CD14-positive monocyte (primary cell): ENCODE data around the gene SLF2. TPM values are rescaled to one million over a fixed set of nuclear protein-coding genes. Genes with fewer than 3 reads are reported as not detected.

Experiments used
- DNase-seq, 3 donors: peaks; one replicate each; pipeline ENCODE4 v3.0.0-alpha.2; 2011 to 2022
- H2AFZ ChIP-seq: 2 replicates; pipeline ENCODE4 v1.6.0; 2012; ENCODE audit warnings: mild to moderate bottlenecking, low read depth, low read length, inconsistent platforms; ENCODE audit not compliant: insufficient read depth, poor library complexity, severe bottlenecking
- H3K27ac ChIP-seq, 2 donors: 1 replicate in 1 of 2; 2 replicates in 1 of 2; pipeline ENCODE4 v1.5.1; 2012 to 2013; ENCODE audit warnings: low read length in 2 of 2, control low read depth in 1 of 2, inconsistent platforms in 1 of 2, low read depth in 1 of 2, mild to moderate bottlenecking in 1 of 2
- H3K27me3 ChIP-seq, 2 donors: one replicate each; pipeline versions ENCODE4 v1.6.0 to v1.6.1; 2011 to 2013; ENCODE audit warnings: low read length in 2 of 2; ENCODE audit not compliant: control insufficient read depth in 2 of 2, insufficient read depth in 2 of 2
- H3K36me3 ChIP-seq, 2 donors: replicated peaks in 1 of 2; 1 replicate in 1 of 2; 2 replicates in 1 of 2; pipeline versions ENCODE4 v1.5.1 to v1.6.1; 2012 to 2013; ENCODE audit warnings: low read length in 2 of 2, control low read depth in 1 of 2, inconsistent platforms in 1 of 2, mild to moderate bottlenecking in 1 of 2; ENCODE audit not compliant: insufficient read depth in 2 of 2, control insufficient read depth in 1 of 2
- H3K4me1 ChIP-seq, 2 donors: 1 replicate in 1 of 2; 2 replicates in 1 of 2; pipeline versions ENCODE4 v1.5.1 to v1.6.1; 2012 to 2013; ENCODE audit warnings: low read length in 2 of 2, control low read depth in 1 of 2, inconsistent platforms in 1 of 2, mild to moderate bottlenecking in 1 of 2, moderate library complexity in 1 of 2; ENCODE audit not compliant: insufficient read depth in 2 of 2, control insufficient read depth in 1 of 2
- H3K4me2 ChIP-seq: replicated peaks from 2 replicates; pipeline ENCODE3; 2012; ENCODE audit warnings: low read length, moderate library complexity, mild to moderate bottlenecking; ENCODE audit not compliant: poor library complexity, severe bottlenecking; ENCODE audit errors: extremely low read depth
- H3K4me3 ChIP-seq, 3 experiments: fragments of 200-600 bp in 1 of 3; sonication (generic) in 1 of 3; replicated peaks in 1 of 3; 1 replicate in 2 of 3; 2 replicates in 1 of 3; pipeline ENCODE4 v1.5.1; 2011 to 2013; ENCODE audit warnings: low read length in 3 of 3, mild to moderate bottlenecking in 3 of 3, control low read depth in 2 of 3, low read depth in 2 of 3, inconsistent platforms in 1 of 3, moderate library complexity in 1 of 3
- H3K79me2 ChIP-seq: 2 replicates; pipeline ENCODE4 v1.6.0; 2012; ENCODE audit warnings: mild to moderate bottlenecking, control low read depth, inconsistent platforms, low read length, moderate library complexity; ENCODE audit not compliant: insufficient read depth
- H3K9ac ChIP-seq: 2 replicates; pipeline ENCODE4 v1.6.0; 2017; ENCODE audit warnings: low read length, mild to moderate bottlenecking; ENCODE audit not compliant: insufficient read depth, poor library complexity, severe bottlenecking
- H3K9me3 ChIP-seq, 2 donors: replicated peaks in 1 of 2; 1 replicate in 1 of 2; 2 replicates in 1 of 2; pipeline versions ENCODE4 v1.5.1 to v1.6.1; 2012 to 2013; ENCODE audit warnings: low read length in 2 of 2, control low read depth in 1 of 2; ENCODE audit not compliant: control insufficient read depth in 1 of 2, insufficient read depth in 1 of 2
- H4K20me1 ChIP-seq: 2 replicates; pipeline ENCODE4 v1.6.0; 2012; ENCODE audit warnings: mild to moderate bottlenecking, low read length, control low read depth, moderate library complexity; ENCODE audit not compliant: insufficient read depth
- H3K27ac Mint-ChIP-seq, 7 donors: one replicate each; pipeline ENCODE4 v1.8.0; 2020; ENCODE audit warnings: mild to moderate bottlenecking in 7 of 7, mixed read lengths in 7 of 7, moderate library complexity in 6 of 7, inconsistent platforms in 2 of 7
- H3K27me3 Mint-ChIP-seq, 3 donors: one replicate each; pipeline ENCODE4 v1.8.0; 2021 to 2022; ENCODE audit warnings: low read depth in 3 of 3, mild to moderate bottlenecking in 3 of 3, mixed read lengths in 3 of 3, moderate library complexity in 3 of 3, inconsistent platforms in 1 of 3
- H3K36me3 Mint-ChIP-seq, 2 donors: one replicate each; pipeline ENCODE4 v1.8.0; 2020; ENCODE audit warnings: mixed read lengths in 2 of 2, inconsistent platforms in 1 of 2, mild to moderate bottlenecking in 1 of 2
- H3K4me1 Mint-ChIP-seq: one replicate; pipeline ENCODE4 v1.8.0; 2020; ENCODE audit warnings: mild to moderate bottlenecking, mixed read lengths
- H3K4me3 Mint-ChIP-seq, 2 donors: one replicate each; pipeline ENCODE4 v1.8.0; 2020; ENCODE audit warnings: mild to moderate bottlenecking in 2 of 2, mixed read lengths in 2 of 2, moderate library complexity in 1 of 2
- H3K9me3 Mint-ChIP-seq, 7 donors: one replicate each; pipeline ENCODE4 v1.8.0; 2020 to 2022; ENCODE audit warnings: mixed read lengths in 7 of 7, mild to moderate bottlenecking in 6 of 7, moderate library complexity in 6 of 7, inconsistent platforms in 2 of 7
- CTCF ChIP-seq: fragments of 200-600 bp; IDR thresholded peaks from one replicate; pipeline ENCODE4 v1.8.0; 2022; ENCODE audit warnings: antibody characterized with exemption, mild to moderate bottlenecking
- WGBS: methylation state at CpG from one replicate; pipeline ENCODE4 v1.1.5; 2013; ENCODE audit warnings: missing lambda C conversion rate; ENCODE audit not compliant: insufficient coverage; 5-methylcytosine and 5-hydroxymethylcytosine counted together
- intact Hi-C, 2 donors: fragments of 100-400 bp; cut with micrococcal nuclease; formaldehyde crosslinking; loops; one replicate each; pipeline versions ENCODE4 v1.15.0 to v1.15.1; 2023
- polyA plus RNA-seq, 3 donors: library from polyadenylated mRNA; depleted of rRNA in 1 of 3; unstranded in 2 of 3; stranded (reverse) in 1 of 3; fragments of 300-500 nt in 2 of 3; fragments of >200 nt in 1 of 3; fragmentation: Illumina TruSeq in 2 of 3; gene quantifications; 1 replicate in 2 of 3; 2 replicates in 1 of 3; pipeline ENCODE4 v1.2.3, GENCODE V29; 2012 to 2021
- small RNA-seq: library from RNA; depleted of rRNA; stranded (forward); fragments of <200 nt; gene quantifications from one replicate; pipeline ENCODE3, GENCODE V24; 2012; ENCODE audit warnings: low read depth; ENCODE audit not compliant: insufficient read length

Gene SLF2
- polyA plus RNA-seq, 3 donors, result 5.8 to 11.3 (median 6.4) TPM

- Histone ChIP-seq H3K36me3 (no peaks in the 10 kb centered on the region), H3K79me2 (no peaks in the 10 kb centered on the region), H3K9me3 (no peaks in the 10 kb centered on the region), H4K20me1 (no peaks in the 10 kb centered on the region), H3K4me3 (no peak overlapping the region), H2AFZ (no peak overlapping the region), H3K9ac (no peak overlapping the region), H3K4me2 (no peak overlapping the region), H3K4me1 (peaks cover 12 to 15% of the 10 kb centered on the region in 2 donors), H3K27me3 (peaks cover 0 to 5% of the 10 kb centered on the region in 2 donors), H3K27ac (no peak overlapping the region)
- Mint-ChIP-seq H3K27me3 (peaks cover 17 to 33% (median 25%) of the 10 kb centered on the region in 3 donors), H3K36me3 (no peaks in the 10 kb centered on the region), H3K4me1 (peaks cover 25% of the 10 kb centered on the region), H3K4me3 (peak overlapping the region in 1 of 2 donors; percentile 24), H3K27ac (peak overlapping the region in 6 of 7 donors; percentile 1 to 80 (median 30)), H3K9me3 (peaks cover 0 to 3% (median 1%) of the 10 kb centered on the region in 7 donors)
- no peak for DNase-seq
- TF ChIP-seq CTCF, result no peak
- 50% methylated on average over 5 of the region's 9 CpGs for WGBS
- intact Hi-C loops, result loop anchor here in 1 of 2 donors (5.0 kb wide), 1 partner anchor 46 kb away; the partner anchor contains the start of gene SEMA4G
These were observed 100.6 kb downstream of the SLF2 start for GRCh38 chr10:101013365-101013825.

- Histone ChIP-seq H3K9me3 (no peaks in the 10 kb centered on the region), H4K20me1 (no peaks in the 10 kb centered on the region), H3K36me3 (no peaks in the 10 kb centered on the region), H3K27ac (no peak overlapping the region), H3K79me2 (no peaks in the 10 kb centered on the region), H3K4me3 (no peak overlapping the region), H3K27me3 (peaks cover 0 to 5% of the 10 kb centered on the region in 2 donors), H3K9ac (no peak overlapping the region), H3K4me2 (no peak overlapping the region), H3K4me1 (peaks cover 22 to 25% of the 10 kb centered on the region in 2 donors), H2AFZ (no peak overlapping the region)
- H3K9me3 Mint-ChIP-seq, result peaks cover 0 to 3% (median 2%) of the 10 kb centered on the region in 7 donors
- peaks cover 33% of the 10 kb centered on the region for H3K4me1 Mint-ChIP-seq
- intact Hi-C loops, result loop anchor here in 1 of 2 donors (5.0 kb wide), 1 partner anchor 47 kb away; the partner anchor contains the start of gene SEMA4G
- TF ChIP-seq CTCF, result peak; percentile 79
- H3K27ac Mint-ChIP-seq, result peak overlapping the region in 2 of 7 donors; percentile 64 to 79
- WGBS, result 16% methylated on average over 8 of the region's 11 CpGs
- no peaks in the 10 kb centered on the region for H3K36me3 Mint-ChIP-seq
- peaks cover 21 to 36% (median 28%) of the 10 kb centered on the region in 3 donors for H3K27me3 Mint-ChIP-seq
- peak in 2 of 3 donors; percentile 66 to 71 for DNase-seq
- no peak overlapping the region for H3K4me3 Mint-ChIP-seq
These were observed 101.6 kb downstream of the SLF2 start for GRCh38 chr10:101014230-101014884.

Small RNAs within 50 kb of the gene (small RNA-seq; reads per million reads assigned to genes)
- gene MIR608 (not detected), gene RF00019 (not detected)

Other genes starting within 250 kb of the SLF2 start
- gene PAX2, start 167.4 kb upstream of the SLF2 start, polyA plus RNA-seq, result not detected
- under 1 TPM in 1 of 3 donors, not detected in 2; 0.24 TPM for gene SEMA4G, start 56.5 kb downstream of the SLF2 start, polyA plus RNA-seq
- 100 to 1,000 TPM in 1 of 3 donors, 10 to 100 TPM in 2; 69.5 to 123 (median 98.0) TPM for gene MRPL43, start 74.5 kb downstream of the SLF2 start, polyA plus RNA-seq
- 1 to 10 TPM in 1 of 3 donors, under 1 TPM in 2; 0.31 to 1.2 (median 0.69) TPM for gene TWNK, start 74.6 kb downstream of the SLF2 start, polyA plus RNA-seq
- gene LZTS2, start 86.8 kb downstream of the SLF2 start, polyA plus RNA-seq, result 1 to 10 TPM; 2.8 to 9.2 (median 3.3) TPM
- gene PDZD7, start 118.2 kb downstream of the SLF2 start, polyA plus RNA-seq, result under 1 TPM in 1 of 3 donors, not detected in 2; 0.73 TPM
- gene SFXN3, start 118.3 kb downstream of the SLF2 start, polyA plus RNA-seq, result 100 to 1,000 TPM in 1 of 3 donors, 10 to 100 TPM in 2; 21.3 to 152 (median 24.2) TPM
- gene KAZALD1, start 149.0 kb downstream of the SLF2 start, polyA plus RNA-seq, result 1 to 10 TPM in 1 of 3 donors, under 1 TPM in 2; 0.15 to 6.6 (median 0.53) TPM
- gene TLX1, start 218.3 kb downstream of the SLF2 start, polyA plus RNA-seq, result not detected